H1 (cell line): Measurements from ENCODE around the gene FGGY. TPM values are rescaled to one million over a fixed set of nuclear protein-coding genes. Genes with fewer than 3 reads are reported as not detected.

Source experiments
- ASH2L ChIP-seq: fragments of 200-600, 300-600 bp; sonication (generic); IDR thresholded peaks from one replicate; pipeline ENCODE4 v1.7.1; 2017; ENCODE audit warnings: low read length
- CBX5 ChIP-seq: fragments of 300-800, 300-1000 bp; sonication (generic); IDR thresholded peaks from 2 replicates; pipeline ENCODE4 v1.7.1; 2016; ENCODE audit warnings: antibody characterized with exemption, low read length, low read depth
- CHD7 ChIP-seq: fragments of 300-600 bp; sonication (generic); IDR thresholded peaks from 2 replicates; pipeline ENCODE4 v1.7.1; 2012; ENCODE audit warnings: low read length, moderate library complexity, mild to moderate bottlenecking, inconsistent platforms; ENCODE audit not compliant: insufficient replicate concordance
- CTCF ChIP-seq, 3 experiments: IDR thresholded peaks; 1 replicate in 2 of 3; 2 replicates in 1 of 3; pipeline versions ENCODE4 v1.5.1 to v1.6.1; 2011; ENCODE audit warnings: low read length in 3 of 3, mild to moderate bottlenecking in 3 of 3, inconsistent platforms in 2 of 3, low read depth in 1 of 3, moderate library complexity in 1 of 3; ENCODE audit not compliant: insufficient read depth in 1 of 3; ENCODE audit errors: control extremely low read depth in 1 of 3
- FOSL1 ChIP-seq: IDR thresholded peaks from 2 replicates; pipeline ENCODE4 v1.6.1; 2011; ENCODE audit warnings: mild to moderate bottlenecking, low read depth, low read length, moderate library complexity; ENCODE audit not compliant: insufficient read depth
- KDM1A ChIP-seq: fragments of 200-600, 300-600 bp; sonication (generic); IDR thresholded peaks from 2 replicates; pipeline ENCODE4 v1.7.1; 2016; ENCODE audit warnings: mild to moderate bottlenecking, low read length, borderline replicate concordance
- SIN3A ChIP-seq, 2 experiments: IDR thresholded peaks in 1 of 2; conservative IDR thresholded peaks in 1 of 2; 2 replicates each; pipeline ENCODE4 v1.6.1; 2011 to 2012; ENCODE audit warnings: low read length in 2 of 2, improper control_type of control experiment in 1 of 2, low read depth in 1 of 2, mild to moderate bottlenecking in 1 of 2
- SIRT6 ChIP-seq: IDR thresholded peaks from one replicate; pipeline ENCODE4 v1.7.1; 2012; ENCODE audit warnings: low read length, inconsistent platforms
- polyA plus RNA-seq, 7 experiments: library from polyadenylated mRNA; depleted of rRNA in 3 of 7; stranded (reverse) in 5 of 7; unstranded in 2 of 7; fragments of >200 nt in 5 of 7; fragments of 200-250 nt in 2 of 7; gene quantifications; 1 replicate in 5 of 7; 2 replicates in 1 of 7; 4 replicates in 1 of 7; pipeline versions ENCODE4 v1.2.1 to v1.2.3, GENCODE V29; 2011 to 2013; ENCODE audit warnings: missing spikeins in 2 of 7, mixed read lengths in 2 of 7
- total RNA-seq: library from RNA; stranded (reverse); fragmentation: NEBNext Ultra II Directional; extraction: Animal tissue kit (Norgen Biotek cat#: 25700); gene quantifications from 2 replicates; pipeline ENCODE4 v1.2.1, GENCODE V29; 2021
- TF ChIP-seq, protein P1 (sequence below): IDR thresholded peaks from 2 replicates; pipeline ENCODE4 v1.6.1; 2012; ENCODE audit warnings: inconsistent platforms

The FGGY gene
- total and polyA plus RNA-seq, 2 of the 8 experiments (the other 6 are each of a cell fraction or from before 2014, with no cell fraction given) = 10.3 to 12.5 TPM

GRCh38 chr1:59262631-59263030 is 34.3 kb upstream of the FGGY start (continued):
- TF ChIP-seq CHD7 (no peak), SIRT6 (no peak), FOSL1 (no peak), KDM1A (no peak), CBX5 (no peak), CTCF (IDR thresholded peaks at IDR 0.05; ENCODE audit: control extremely low read depth in 1 of 3, insufficient read depth in 1 of 3, low read depth in 1 of 3, low read length in 3 of 3) (no peak), ASH2L (no peak), SIN3A (conservative IDR thresholded peaks at IDR 0.05 in 1 of 2, IDR thresholded peaks at IDR 0.05 in 1 of 2; ENCODE audit: low read depth in 1 of 2, low read length in 2 of 2) (no peak)
- TF ChIP-seq, protein P1, sequence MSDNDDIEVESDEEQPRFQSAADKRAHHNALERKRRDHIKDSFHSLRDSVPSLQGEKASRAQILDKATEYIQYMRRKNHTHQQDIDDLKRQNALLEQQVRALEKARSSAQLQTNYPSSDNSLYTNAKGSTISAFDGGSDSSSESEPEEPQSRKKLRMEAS = no peak
